DMS53 (cell line): ENCODE results near the gene CORO2B.

Source experiments
- DNase-seq: peaks from one replicate; lab custom pipeline; 2025; lab: John Stamatoyannopoulos, UW

Gene CORO2B

DNA sequence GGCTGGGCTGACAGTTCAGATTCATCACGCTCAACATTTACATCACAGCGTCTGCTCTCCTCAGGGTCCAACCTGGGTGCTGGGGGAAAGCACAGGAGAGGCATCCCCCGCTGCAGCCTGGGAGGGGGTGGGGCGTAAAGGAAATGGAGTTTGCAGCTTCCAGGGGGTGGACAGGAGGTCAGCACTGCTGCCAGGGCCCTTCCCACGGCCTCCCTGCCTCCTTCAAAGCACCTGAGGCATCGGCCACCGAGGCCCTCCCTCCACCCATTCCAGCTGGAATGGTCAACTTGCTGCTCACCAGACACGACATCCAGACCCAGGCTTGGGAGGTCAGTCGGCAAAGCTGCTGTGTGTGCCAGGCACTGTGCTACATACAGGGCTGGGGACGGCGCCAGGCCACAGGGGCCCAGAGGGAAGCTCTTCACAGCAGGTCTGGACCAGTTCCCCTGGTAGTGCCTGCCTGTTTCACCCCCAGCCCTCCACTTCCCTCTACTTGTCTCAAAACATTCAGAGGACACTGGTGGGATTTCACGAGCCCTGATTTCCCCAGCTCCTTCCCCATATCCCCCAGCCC, 121.2 kb downstream of the CORO2B start:
- DNase-seq, result no peak

- peak; percentile 60 for DNase-seq
These were observed 121.8 kb downstream of the CORO2B start for GRCh38 chr15:68700455-68701123.

- no peak for DNase-seq
These were observed 123.1 kb downstream of the CORO2B start for GRCh38 chr15:68701886-68702285.

GRCh38 chr15:68704496-68705021, 125.8 kb downstream of the CORO2B start:
- no peak for DNase-seq

GRCh38 chr15:68706256-68706655, 127.5 kb downstream of the CORO2B start:
- no peak for DNase-seq

DNA sequence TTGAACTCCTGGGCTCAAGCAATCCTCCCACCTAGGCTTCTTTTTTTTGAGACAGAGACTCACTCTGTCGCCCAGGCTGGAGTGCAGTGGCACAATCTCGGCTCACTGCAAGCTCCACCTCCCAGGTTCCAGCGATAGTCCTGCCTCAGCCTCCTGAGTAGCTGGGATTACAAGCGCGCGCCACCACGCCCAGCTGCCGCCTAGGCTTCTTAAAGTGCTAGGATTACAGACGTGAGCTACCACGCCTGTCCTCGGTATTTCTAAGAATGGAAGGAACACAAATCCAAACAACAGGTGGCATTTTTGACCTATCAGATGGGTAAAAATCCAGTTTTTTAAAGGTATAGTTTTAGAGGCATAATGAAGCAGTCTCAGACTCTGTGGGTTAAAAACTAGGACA, 128.1 kb downstream of the CORO2B start:
- DNase-seq, result no peak

GRCh38 chr15:68707386-68707785, 128.6 kb downstream of the CORO2B start:
- DNase-seq, result no peak

- DNase-seq, result no peak
These were observed 131.1 kb downstream of the CORO2B start for GRCh38 chr15:68709876-68710275.

GRCh38 chr15:68710536-68710935, 131.7 kb downstream of the CORO2B start:
- DNase-seq, result no peak

DNA sequence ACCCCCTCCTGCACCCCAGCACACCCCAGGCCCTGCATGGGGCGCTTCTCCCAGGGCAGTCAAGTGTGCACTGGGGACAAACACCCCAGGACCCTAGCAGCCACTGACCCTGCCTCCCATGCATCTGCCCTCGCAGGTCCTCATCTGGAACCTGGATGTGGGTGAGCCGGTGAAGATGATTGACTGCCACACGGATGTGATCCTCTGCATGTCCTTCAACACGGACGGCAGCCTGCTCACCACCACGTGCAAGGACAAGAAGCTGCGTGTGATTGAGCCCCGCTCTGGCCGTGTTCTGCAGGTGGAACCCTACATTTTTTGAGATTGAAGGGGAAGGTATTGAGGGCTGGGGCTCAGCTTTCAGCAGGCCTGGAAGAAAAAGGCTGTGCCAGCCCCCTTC, 132.6 kb downstream of the CORO2B start:
- no peak for DNase-seq

GRCh38 chr15:68712886-68713285, 134.1 kb downstream of the CORO2B start:
- no peak for DNase-seq

GRCh38 chr15:68713874-68714273, 135.1 kb downstream of the CORO2B start:
- DNase-seq, result no peak

DNA sequence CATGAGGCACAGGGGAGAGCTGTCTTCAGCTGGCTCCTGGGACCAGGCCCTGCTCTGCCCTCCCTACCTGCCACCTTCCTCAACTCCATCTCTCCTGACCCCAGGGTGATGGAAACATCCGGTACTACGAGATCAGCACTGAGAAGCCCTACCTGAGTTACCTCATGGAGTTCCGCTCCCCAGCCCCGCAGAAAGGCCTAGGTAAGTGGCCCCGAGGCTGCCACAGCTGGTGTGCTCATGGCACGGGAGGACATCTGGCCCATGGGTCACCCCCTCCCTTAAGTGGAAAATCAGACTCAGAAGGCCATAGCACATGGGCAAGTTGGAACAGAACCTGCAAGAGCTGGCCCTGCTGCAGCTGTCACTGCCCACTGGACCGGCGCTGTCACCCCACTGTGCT, 136.3 kb downstream of the CORO2B start:
- no peak for DNase-seq

GRCh38 chr15:68717951-68718350, 139.2 kb downstream of the CORO2B start:
- DNase-seq, result no peak

GRCh38 chr15:68718468-68718867, 139.7 kb downstream of the CORO2B start:
- no peak for DNase-seq

DNA sequence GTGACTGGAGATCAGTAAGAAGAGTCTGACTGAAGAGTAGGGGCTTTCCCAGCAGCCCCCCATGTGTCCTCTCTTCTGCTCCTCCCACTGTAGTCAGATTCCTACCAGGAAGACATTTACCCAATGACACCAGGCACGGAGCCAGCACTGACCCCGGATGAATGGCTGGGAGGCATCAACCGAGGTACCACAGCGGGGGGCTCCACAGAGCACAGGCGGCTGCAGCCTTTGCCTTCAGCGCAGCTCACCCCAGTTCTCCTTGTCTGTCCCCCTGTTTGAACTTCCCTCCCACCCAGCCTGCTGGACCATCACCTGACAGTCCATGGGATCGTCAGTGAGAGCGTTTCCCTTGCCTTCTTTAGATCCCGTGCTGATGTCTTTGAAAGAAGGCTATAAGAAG, 140.3 kb downstream of the CORO2B start:
- DNase-seq, result no peak

GRCh38 chr15:68719672-68720071, 140.9 kb downstream of the CORO2B start:
- no peak for DNase-seq

DNA sequence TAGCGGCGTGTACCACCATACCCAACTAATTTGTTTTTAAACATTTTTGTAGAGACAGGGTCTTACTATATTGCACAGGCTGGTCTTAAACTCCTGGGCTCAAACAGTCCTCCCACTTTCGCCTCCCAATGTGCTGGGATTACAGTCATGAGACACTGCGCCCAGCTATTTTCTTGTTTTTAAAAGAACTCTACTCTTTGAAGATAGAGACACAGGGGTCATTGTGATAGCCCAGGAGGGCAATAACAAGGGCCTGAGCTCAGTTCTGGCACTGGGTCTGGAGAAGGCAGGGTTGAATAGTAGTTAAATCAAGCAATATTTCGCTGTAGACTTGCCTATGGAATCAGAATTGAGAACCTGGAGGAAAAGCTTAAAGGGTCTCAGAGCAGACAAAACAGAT, 143.1 kb downstream of the CORO2B start:
- no peak for DNase-seq

DNA sequence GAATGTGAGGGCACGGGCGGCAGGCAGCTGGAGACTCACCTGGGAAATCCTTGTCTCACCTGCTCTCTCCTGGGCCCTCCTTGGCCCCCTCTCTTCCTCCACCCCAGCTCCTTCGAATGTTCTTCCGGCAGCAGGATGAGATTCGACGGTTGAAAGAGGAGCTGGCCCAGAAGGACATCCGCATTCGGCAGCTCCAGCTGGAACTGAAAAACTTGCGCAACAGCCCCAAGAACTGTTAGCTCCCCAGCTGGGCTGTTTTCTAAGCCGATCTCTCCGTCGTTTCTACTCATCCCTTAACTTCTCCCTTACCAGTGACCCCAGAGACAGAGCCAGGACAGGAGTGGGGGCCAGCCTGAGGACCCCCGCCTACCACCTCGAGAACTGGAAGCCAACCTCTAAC, 146.9 kb downstream of the CORO2B start:
- DNase-seq, result no peak

DNA sequence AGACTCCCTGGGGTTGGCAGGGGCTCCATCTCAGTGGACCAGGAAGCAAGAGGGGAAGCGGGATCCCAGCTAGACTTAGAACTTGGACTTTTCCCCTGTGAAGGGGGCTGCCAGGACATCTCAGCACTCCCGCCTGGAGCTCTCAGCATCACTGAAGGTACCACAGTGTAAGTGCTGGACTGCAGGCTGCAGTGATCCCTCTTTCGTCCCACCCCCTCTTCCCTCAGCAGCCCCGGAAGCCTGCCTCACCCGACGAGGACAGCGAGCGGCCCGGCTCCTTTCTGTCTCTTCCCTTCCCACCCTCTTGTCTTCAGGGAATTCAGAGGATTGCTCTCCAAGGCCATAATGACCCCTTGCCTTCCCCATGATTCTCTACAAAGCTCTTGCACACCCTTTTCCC, 147.5 kb downstream of the CORO2B start:
- no peak for DNase-seq

- DNase-seq, result no peak
These were observed 151.1 kb downstream of the CORO2B start for GRCh38 chr15:68729789-68730411.

- peak; percentile 68 for DNase-seq
These were observed 151.7 kb downstream of the CORO2B start for GRCh38 chr15:68730471-68730919.
